ENCODE measurements around the gene AGPAT4.

AGPAT4 gene

GRCh38 chr6:161143663-161144430, 130.0 kb downstream of the AGPAT4 start:
- Histone ChIP-seq H2BK12ac (ENCODE audit: low read length) (no peak overlapping the region), H3K9ac (ENCODE audit: low read length) (no peak overlapping the region), H2AK5ac (ENCODE audit: low read length) (no peak overlapping the region)

GRCh38 chr6:161142957-161143296, 130.9 kb downstream of the AGPAT4 start:
- H2BK12ac ChIP-seq (ENCODE audit: low read length): no peak overlapping the region
- WGBS (ENCODE audit: extremely low coverage, insufficient coverage, insufficient read length): no CpG with 5 or more reads among the region's 5 CpGs

More at GRCh38 chr6:161143663-161144430, 130.0 kb downstream of the AGPAT4 start:
- Histone ChIP-seq H3K14ac (ENCODE audit: low read length) (no peak overlapping the region), H3K9me3 (ENCODE audit: insufficient read depth, low read depth, low read length) (no peaks in the 10 kb centered on the region), H3K79me1 (ENCODE audit: low read length) (no peaks in the 10 kb centered on the region), H3K4me1 (ENCODE audit: control insufficient read depth in 1 of 2, insufficient read depth in 2 of 2, low read length in 2 of 2) (no peaks in the 10 kb centered on the region), H3K23ac (ENCODE audit: low read length) (no peak overlapping the region), H4K91ac (ENCODE audit: low read depth, low read length) (no peak overlapping the region), H3K79me2 (ENCODE audit: control insufficient read depth, insufficient read depth, low read length, poor library complexity) (no peaks in the 10 kb centered on the region), H3K27ac (ENCODE audit: low read depth, low read length) (no peak overlapping the region), H3K4ac (ENCODE audit: low read depth, low read length) (no peak overlapping the region), H4K8ac (ENCODE audit: low read depth, low read length) (no peak overlapping the region), H2AFZ (ENCODE audit: insufficient read depth, low read length, poor library complexity) (no peak overlapping the region), H4K12ac (ENCODE audit: low read depth, low read length) (no peak overlapping the region), H3K4me2 (ENCODE audit: low read length) (no peak overlapping the region), H2BK5ac (ENCODE audit: low read depth, low read length, poor library complexity) (no peak overlapping the region), H3K36me3 (ENCODE audit: control insufficient read depth in 1 of 2, insufficient read depth in 2 of 2, low read length in 2 of 2) (peaks cover 27 to 39% of the 10 kb centered on the region in 2 experiments), H3K27me3 (ENCODE audit: insufficient read depth, low read length) (no peaks in the 10 kb centered on the region), H3K18ac (ENCODE audit: low read length) (no peak overlapping the region), H3K4me3 (ENCODE audit: low read depth, low read length) (no peak overlapping the region), H2BK120ac (ENCODE audit: insufficient read depth, low read length, poor library complexity) (no peak overlapping the region)
- DNase-seq: no peak
- no CpG with 5 or more reads among the region's 11 CpGs for WGBS (ENCODE audit: extremely low coverage, insufficient coverage, insufficient read length)

GRCh38 chr6:161141173-161141572, 132.7 kb downstream of the AGPAT4 start:
- H2BK12ac ChIP-seq (ENCODE audit: low read length): no peak overlapping the region
- H3K9me3 ChIP-seq (ENCODE audit: insufficient read depth, low read depth, low read length): no peaks in the 10 kb centered on the region
- no peak overlapping the region for H3K18ac ChIP-seq (ENCODE audit: low read length)
- H3K9ac ChIP-seq (ENCODE audit: low read length): no peak overlapping the region
- H3K4me1 ChIP-seq (ENCODE audit: control insufficient read depth in 1 of 2, insufficient read depth in 2 of 2, low read length in 2 of 2): no peaks in the 10 kb centered on the region
- H3K14ac ChIP-seq (ENCODE audit: low read length): no peak overlapping the region
- H3K4me2 ChIP-seq (ENCODE audit: low read length): no peak overlapping the region
- H2AK5ac ChIP-seq (ENCODE audit: low read length): no peak overlapping the region
- H2BK5ac ChIP-seq (ENCODE audit: low read depth, low read length, poor library complexity): no peak overlapping the region
- H4K91ac ChIP-seq (ENCODE audit: low read depth, low read length): no peak overlapping the region
- no peak overlapping the region for H3K23ac ChIP-seq (ENCODE audit: low read length)
- H3K27me3 ChIP-seq (ENCODE audit: insufficient read depth, low read length): no peaks in the 10 kb centered on the region
- H3K79me2 ChIP-seq (ENCODE audit: control insufficient read depth, insufficient read depth, low read length, poor library complexity): no peaks in the 10 kb centered on the region
- no peak overlapping the region for H3K4me3 ChIP-seq (ENCODE audit: low read depth, low read length)
- no peak overlapping the region for H3K4ac ChIP-seq (ENCODE audit: low read depth, low read length)
- DNase-seq: no peak
- H4K12ac ChIP-seq (ENCODE audit: low read depth, low read length): no peak overlapping the region
- no peak overlapping the region for H3K27ac ChIP-seq (ENCODE audit: low read depth, low read length)
- no peak overlapping the region for H2BK120ac ChIP-seq (ENCODE audit: insufficient read depth, low read length, poor library complexity)
- H2AFZ ChIP-seq (ENCODE audit: insufficient read depth, low read length, poor library complexity): no peak overlapping the region
- WGBS (ENCODE audit: extremely low coverage, insufficient coverage, insufficient read length): no CpG with 5 or more reads among the region's 11 CpGs
- H3K79me1 ChIP-seq (ENCODE audit: low read length): no peaks in the 10 kb centered on the region
- no peak overlapping the region for H4K8ac ChIP-seq (ENCODE audit: low read depth, low read length)
- H3K36me3 ChIP-seq (ENCODE audit: control insufficient read depth in 1 of 2, insufficient read depth in 2 of 2, low read length in 2 of 2): peaks cover 37 to 46% of the 10 kb centered on the region in 2 experiments

More at GRCh38 chr6:161142957-161143296, 130.9 kb downstream of the AGPAT4 start:
- Histone ChIP-seq H3K27me3 (ENCODE audit: insufficient read depth, low read length) (no peaks in the 10 kb centered on the region), H3K14ac (ENCODE audit: low read length) (no peak overlapping the region), H2BK120ac (ENCODE audit: insufficient read depth, low read length, poor library complexity) (no peak overlapping the region), H2AFZ (ENCODE audit: insufficient read depth, low read length, poor library complexity) (no peak overlapping the region), H4K8ac (ENCODE audit: low read depth, low read length) (no peak overlapping the region), H3K27ac (ENCODE audit: low read depth, low read length) (no peak overlapping the region), H3K79me1 (ENCODE audit: low read length) (no peaks in the 10 kb centered on the region), H4K12ac (ENCODE audit: low read depth, low read length) (no peak overlapping the region), H3K36me3 (ENCODE audit: control insufficient read depth in 1 of 2, insufficient read depth in 2 of 2, low read length in 2 of 2) (peaks cover 32 to 44% of the 10 kb centered on the region in 2 experiments), H3K18ac (ENCODE audit: low read length) (no peak overlapping the region), H3K4ac (ENCODE audit: low read depth, low read length) (no peak overlapping the region), H4K91ac (ENCODE audit: low read depth, low read length) (no peak overlapping the region), H3K4me3 (ENCODE audit: low read depth, low read length) (no peak overlapping the region), H3K9ac (ENCODE audit: low read length) (no peak overlapping the region), H3K23ac (ENCODE audit: low read length) (no peak overlapping the region), H3K4me2 (ENCODE audit: low read length) (no peak overlapping the region), H3K4me1 (ENCODE audit: control insufficient read depth in 1 of 2, insufficient read depth in 2 of 2, low read length in 2 of 2) (no peaks in the 10 kb centered on the region), H2BK5ac (ENCODE audit: low read depth, low read length, poor library complexity) (no peak overlapping the region), H3K79me2 (ENCODE audit: control insufficient read depth, insufficient read depth, low read length, poor library complexity) (no peaks in the 10 kb centered on the region), H2AK5ac (ENCODE audit: low read length) (no peak overlapping the region), H3K9me3 (ENCODE audit: insufficient read depth, low read depth, low read length) (no peaks in the 10 kb centered on the region)
- DNase-seq: no peak

GRCh38 chr6:161140554-161140875, 133.3 kb downstream of the AGPAT4 start:
- no CpG with 5 or more reads among the region's 10 CpGs for WGBS (ENCODE audit: extremely low coverage, insufficient coverage, insufficient read length)

More at GRCh38 chr6:161140554-161140875, 133.3 kb downstream of the AGPAT4 start:
- no peak overlapping the region for H3K4me3 ChIP-seq (ENCODE audit: low read depth, low read length)
- no peak overlapping the region for H3K9ac ChIP-seq (ENCODE audit: low read length)
- no peaks in the 10 kb centered on the region for H3K27me3 ChIP-seq (ENCODE audit: insufficient read depth, low read length)
- no peak overlapping the region for H2BK5ac ChIP-seq (ENCODE audit: low read depth, low read length, poor library complexity)
- no peak overlapping the region for H3K14ac ChIP-seq (ENCODE audit: low read length)
- no peak overlapping the region for H3K23ac ChIP-seq (ENCODE audit: low read length)
- no peak overlapping the region for H2BK12ac ChIP-seq (ENCODE audit: low read length)
- no peaks in the 10 kb centered on the region for H3K79me2 ChIP-seq (ENCODE audit: control insufficient read depth, insufficient read depth, low read length, poor library complexity)
- peaks cover 43 to 49% of the 10 kb centered on the region in 2 experiments for H3K36me3 ChIP-seq (ENCODE audit: control insufficient read depth in 1 of 2, insufficient read depth in 2 of 2, low read length in 2 of 2)
- H3K4me2 ChIP-seq (ENCODE audit: low read length): no peak overlapping the region
- no peak overlapping the region for H3K4ac ChIP-seq (ENCODE audit: low read depth, low read length)
- H2AK5ac ChIP-seq (ENCODE audit: low read length): no peak overlapping the region
- no peaks in the 10 kb centered on the region for H3K4me1 ChIP-seq (ENCODE audit: control insufficient read depth in 1 of 2, insufficient read depth in 2 of 2, low read length in 2 of 2)
- no peak for DNase-seq
- H3K79me1 ChIP-seq (ENCODE audit: low read length): no peaks in the 10 kb centered on the region
- H3K18ac ChIP-seq (ENCODE audit: low read length): no peak overlapping the region
- H2BK120ac ChIP-seq (ENCODE audit: insufficient read depth, low read length, poor library complexity): no peak overlapping the region
- no peak overlapping the region for H4K8ac ChIP-seq (ENCODE audit: low read depth, low read length)
- no peak overlapping the region for H4K12ac ChIP-seq (ENCODE audit: low read depth, low read length)
- no peak overlapping the region for H2AFZ ChIP-seq (ENCODE audit: insufficient read depth, low read length, poor library complexity)
- H3K9me3 ChIP-seq (ENCODE audit: insufficient read depth, low read depth, low read length): no peaks in the 10 kb centered on the region
- H4K91ac ChIP-seq (ENCODE audit: low read depth, low read length): no peak overlapping the region
- H3K27ac ChIP-seq (ENCODE audit: low read depth, low read length): no peak overlapping the region

Data from trophoblast cell (in vitro differentiated cells and primary cell).